Cardiac muscle cell (in vitro differentiated cells and primary cell): ENCODE results near the gene ADAMTSL5. TPM values are rescaled to one million over a fixed set of nuclear protein-coding genes. Genes with fewer than 3 reads are reported as not detected.

Source experiments
- DNase-seq, 2 donors: peaks; one replicate each; pipeline versions ENCODE4 v3.0.0 to v3.0.0-alpha.2; 2010 to 2017; ENCODE audit warnings: low read depth in 1 of 2, low spot score in 1 of 2
- H3K27ac ChIP-seq: fragments of 200-600 bp; sonication (generic); 2 replicates; pipeline ENCODE4 v1.5.1; 2016
- H3K27me3 ChIP-seq: fragments of 200-600 bp; sonication (generic); 2 replicates; pipeline ENCODE4 v1.6.0; 2016; ENCODE audit warnings: control low read depth
- H3K36me3 ChIP-seq: fragments of 200-600 bp; sonication (generic); 2 replicates; pipeline ENCODE4 v1.5.1; 2016; ENCODE audit warnings: control low read depth
- H3K4me1 ChIP-seq: fragments of 200-600 bp; sonication (generic); 2 replicates; pipeline ENCODE4 v1.8.1; 2017; ENCODE audit warnings: low read depth, mild to moderate bottlenecking, mixed run types
- H3K4me3 ChIP-seq: fragments of 200-600 bp; sonication (generic); 2 replicates; pipeline ENCODE4 v1.5.1; 2016; ENCODE audit warnings: mild to moderate bottlenecking
- H3K9me3 ChIP-seq: fragments of 200-600 bp; sonication (generic); 2 replicates; pipeline ENCODE4 v1.5.1; 2017; ENCODE audit warnings: low read depth, mild to moderate bottlenecking, control low read depth
- CTCF ChIP-seq: IDR thresholded peaks from 2 replicates; pipeline ENCODE4 v1.5.1; 2012; ENCODE audit warnings: low read depth, mild to moderate bottlenecking, low read length
- polyA plus RNA-seq: library from polyadenylated mRNA; unstranded; fragments of >200 nt; fragmentation: Nextera tagmentation; extraction: Ambion mirVana; gene quantifications from 2 replicates; pipeline ENCODE4 v1.2.1, GENCODE V29; 2016
- total RNA-seq: library from RNA; depleted of rRNA; stranded (reverse); fragments of >200 nt; gene quantifications from 2 replicates; pipeline ENCODE4 v1.2.3, GENCODE V29; 2016

ADAMTSL5 gene
- total and polyA plus RNA-seq, 2 experiments from 2014 or later: 3.9 to 8.6 TPM

- Histone ChIP-seq H3K27me3 (no peaks in the 10 kb centered on the region), H3K9me3 (no peaks in the 10 kb centered on the region), H3K27ac (no peak overlapping the region), H3K4me1 (peaks cover 8% of the 10 kb centered on the region), H3K4me3 (no peak overlapping the region), H3K36me3 (no peaks in the 10 kb centered on the region)
- no peak for DNase-seq
- TF ChIP-seq CTCF: no peak
Measured at GRCh38 chr19:1496714-1497577, 15.9 kb downstream of the ADAMTSL5 start.

GRCh38 chr19:1495799-1496713 is 16.8 kb downstream of the ADAMTSL5 start:
- no peaks in the 10 kb centered on the region for H3K9me3 ChIP-seq

GRCh38 chr19:1495051-1495798 is 17.6 kb downstream of the ADAMTSL5 start:
- H3K27ac ChIP-seq: no peak overlapping the region
- no peaks in the 10 kb centered on the region for H3K36me3 ChIP-seq
- peaks cover 8% of the 10 kb centered on the region for H3K4me1 ChIP-seq
- H3K27me3 ChIP-seq: no peaks in the 10 kb centered on the region
- DNase-seq: no peak
- no peak for TF ChIP-seq CTCF
- H3K9me3 ChIP-seq: no peaks in the 10 kb centered on the region
- H3K4me3 ChIP-seq: no peak overlapping the region

More at GRCh38 chr19:1495799-1496713, 16.8 kb downstream of the ADAMTSL5 start:
- H3K27me3 ChIP-seq: no peaks in the 10 kb centered on the region
- H3K4me1 ChIP-seq: peaks cover 8% of the 10 kb centered on the region
- H3K36me3 ChIP-seq: no peaks in the 10 kb centered on the region
- no peak overlapping the region for H3K4me3 ChIP-seq
- H3K27ac ChIP-seq: no peak overlapping the region
- no peak for DNase-seq
- TF ChIP-seq CTCF: no peak

- no peak for TF ChIP-seq CTCF
- Histone ChIP-seq H3K4me1 (peaks cover 8% of the 10 kb centered on the region), H3K9me3 (no peaks in the 10 kb centered on the region), H3K27ac (no peak overlapping the region), H3K4me3 (no peak overlapping the region), H3K27me3 (no peaks in the 10 kb centered on the region), H3K36me3 (no peaks in the 10 kb centered on the region)
- DNase-seq: no peak
Measured at GRCh38 chr19:1494115-1494815, 18.6 kb downstream of the ADAMTSL5 start.
